Measurements from ENCODE around the gene MTCL1. TPM values are rescaled to one million over a fixed set of nuclear protein-coding genes. Genes with fewer than 3 reads are reported as not detected.

MTCL1 gene
- total and polyA plus RNA-seq, 2 donors (not counting 1 experiment from before 2014, with no cell fraction given), result 35.0 to 56.0 TPM

GRCh38 chr18:8835521-8835953 is 130.2 kb downstream of the MTCL1 start:
- H3K9ac ChIP-seq (ENCODE audit: insufficient read depth, low read length), result no peak overlapping the region
- H3K4me2 ChIP-seq (ENCODE audit: extremely low read depth, insufficient read depth, low read length), result no peak overlapping the region
- DNase-seq (ENCODE audit: low read depth in 2 of 2), result peak; percentile 66 to 72
- H3K36me3 ChIP-seq (ENCODE audit: control insufficient read depth, insufficient read depth, low read length), result peaks cover 2% of the 10 kb centered on the region
- H3K27me3 ChIP-seq (ENCODE audit: control insufficient read depth, insufficient read depth, low read length), result no peaks in the 10 kb centered on the region
- TF ChIP-seq CTCF (conservative IDR thresholded peaks at IDR 0.05 in 1 of 2, IDR thresholded peaks at IDR 0.05 in 1 of 2; ENCODE audit: low read depth in 1 of 2, low read length in 2 of 2) (no peak), EZH2 (IDR thresholded peaks at IDR 0.05; ENCODE audit: low read length, missing control alignments) (no peak)
- H2AFZ ChIP-seq (ENCODE audit: low read length), result no peak overlapping the region
- no peak overlapping the region for H3K27ac ChIP-seq (ENCODE audit: insufficient read depth, low read length)
- H3K79me2 ChIP-seq (ENCODE audit: control insufficient read depth, insufficient read depth, low read length), result no peaks in the 10 kb centered on the region
- H3K4me1 ChIP-seq (ENCODE audit: control insufficient read depth, extremely low read depth, insufficient read depth, low read length), result no peaks in the 10 kb centered on the region
- H4K20me1 ChIP-seq (ENCODE audit: control insufficient read depth, extremely low read depth, insufficient read depth, low read length), result no peaks in the 10 kb centered on the region
- no peaks in the 10 kb centered on the region for H3K9me3 ChIP-seq (ENCODE audit: control insufficient read depth, insufficient read depth, low read depth, low read length)
- no peak overlapping the region for H3K4me3 ChIP-seq (replicated peaks in 1 of 4; ENCODE audit: control extremely low read depth in 1 of 4, insufficient read depth in 1 of 4, low read depth in 3 of 4, low read length in 4 of 4)

GRCh38 chr18:8839281-8839680 is 133.9 kb downstream of the MTCL1 start:
- Histone ChIP-seq H4K20me1 (ENCODE audit: control insufficient read depth, extremely low read depth, insufficient read depth, low read length) (no peaks in the 10 kb centered on the region), H3K4me1 (ENCODE audit: control insufficient read depth, extremely low read depth, insufficient read depth, low read length) (no peaks in the 10 kb centered on the region), H3K4me3 (replicated peaks in 1 of 4; ENCODE audit: control extremely low read depth in 1 of 4, insufficient read depth in 1 of 4, low read depth in 3 of 4, low read length in 4 of 4) (no peak overlapping the region), H2AFZ (ENCODE audit: low read length) (no peak overlapping the region), H3K36me3 (ENCODE audit: control insufficient read depth, insufficient read depth, low read length) (no peaks in the 10 kb centered on the region), H3K27ac (ENCODE audit: insufficient read depth, low read length) (no peak overlapping the region), H3K9ac (ENCODE audit: insufficient read depth, low read length) (no peak overlapping the region), H3K79me2 (ENCODE audit: control insufficient read depth, insufficient read depth, low read length) (no peaks in the 10 kb centered on the region), H3K27me3 (ENCODE audit: control insufficient read depth, insufficient read depth, low read length) (no peaks in the 10 kb centered on the region), H3K9me3 (ENCODE audit: control insufficient read depth, insufficient read depth, low read depth, low read length) (no peaks in the 10 kb centered on the region), H3K4me2 (ENCODE audit: extremely low read depth, insufficient read depth, low read length) (no peak overlapping the region)
- DNase-seq (ENCODE audit: low read depth in 2 of 2), result peak; percentile 57 to 76
- TF ChIP-seq EZH2 (IDR thresholded peaks at IDR 0.05; ENCODE audit: low read length, missing control alignments) (no peak), CTCF (conservative IDR thresholded peaks at IDR 0.05 in 1 of 2, IDR thresholded peaks at IDR 0.05 in 1 of 2; ENCODE audit: low read depth in 1 of 2, low read length in 2 of 2) (no peak)

- H3K27ac ChIP-seq (ENCODE audit: insufficient read depth, low read length), result no peak overlapping the region
- no peaks in the 10 kb centered on the region for H3K27me3 ChIP-seq (ENCODE audit: control insufficient read depth, insufficient read depth, low read length)
- H3K4me2 ChIP-seq (ENCODE audit: extremely low read depth, insufficient read depth, low read length), result no peak overlapping the region
- TF ChIP-seq EZH2 (IDR thresholded peaks at IDR 0.05; ENCODE audit: low read length, missing control alignments), result no peak
- no peaks in the 10 kb centered on the region for H3K79me2 ChIP-seq (ENCODE audit: control insufficient read depth, insufficient read depth, low read length)
- H3K9me3 ChIP-seq (ENCODE audit: control insufficient read depth, insufficient read depth, low read depth, low read length), result no peaks in the 10 kb centered on the region
- no peak overlapping the region for H3K4me3 ChIP-seq (replicated peaks in 1 of 4; ENCODE audit: control extremely low read depth in 1 of 4, insufficient read depth in 1 of 4, low read depth in 3 of 4, low read length in 4 of 4)
- no peaks in the 10 kb centered on the region for H3K36me3 ChIP-seq (ENCODE audit: control insufficient read depth, insufficient read depth, low read length)
- peak in 1 of 2 donors; percentile 88 for DNase-seq (ENCODE audit: low read depth in 2 of 2)
- no peaks in the 10 kb centered on the region for H3K4me1 ChIP-seq (ENCODE audit: control insufficient read depth, extremely low read depth, insufficient read depth, low read length)
- no peak overlapping the region for H2AFZ ChIP-seq (ENCODE audit: low read length)
- no peak overlapping the region for H3K9ac ChIP-seq (ENCODE audit: insufficient read depth, low read length)
- no peaks in the 10 kb centered on the region for H4K20me1 ChIP-seq (ENCODE audit: control insufficient read depth, extremely low read depth, insufficient read depth, low read length)
Observed at GRCh38 chr18:8841781-8842485, 136.6 kb downstream of the MTCL1 start.
